ENCODE measurements around the gene OR2AK2.

DNA sequence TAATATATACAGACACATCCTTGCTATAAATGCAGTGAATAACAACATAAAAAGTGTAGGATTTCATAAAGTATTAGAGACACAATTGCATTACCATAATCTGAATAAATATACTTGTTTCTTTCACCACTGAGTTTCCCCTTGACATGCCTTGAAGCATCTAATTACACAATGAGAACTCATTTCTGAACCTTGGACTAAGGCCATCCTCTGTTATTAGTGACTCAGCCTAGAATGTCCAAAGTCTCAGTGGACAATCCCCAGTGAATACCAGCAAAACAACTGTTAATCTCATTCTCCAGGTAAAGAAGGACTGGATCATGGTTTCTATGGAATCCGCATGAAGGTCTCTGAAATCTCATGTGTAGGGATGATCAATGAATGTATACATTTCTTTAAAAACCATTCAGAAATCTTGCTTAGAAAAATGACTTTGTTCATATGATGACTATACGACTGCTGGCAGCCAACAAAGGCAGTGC lies 48.2 kb downstream of the OR2AK2 start, which contains the start of gene OR2L5:
- TF ChIP-seq, protein P1, sequence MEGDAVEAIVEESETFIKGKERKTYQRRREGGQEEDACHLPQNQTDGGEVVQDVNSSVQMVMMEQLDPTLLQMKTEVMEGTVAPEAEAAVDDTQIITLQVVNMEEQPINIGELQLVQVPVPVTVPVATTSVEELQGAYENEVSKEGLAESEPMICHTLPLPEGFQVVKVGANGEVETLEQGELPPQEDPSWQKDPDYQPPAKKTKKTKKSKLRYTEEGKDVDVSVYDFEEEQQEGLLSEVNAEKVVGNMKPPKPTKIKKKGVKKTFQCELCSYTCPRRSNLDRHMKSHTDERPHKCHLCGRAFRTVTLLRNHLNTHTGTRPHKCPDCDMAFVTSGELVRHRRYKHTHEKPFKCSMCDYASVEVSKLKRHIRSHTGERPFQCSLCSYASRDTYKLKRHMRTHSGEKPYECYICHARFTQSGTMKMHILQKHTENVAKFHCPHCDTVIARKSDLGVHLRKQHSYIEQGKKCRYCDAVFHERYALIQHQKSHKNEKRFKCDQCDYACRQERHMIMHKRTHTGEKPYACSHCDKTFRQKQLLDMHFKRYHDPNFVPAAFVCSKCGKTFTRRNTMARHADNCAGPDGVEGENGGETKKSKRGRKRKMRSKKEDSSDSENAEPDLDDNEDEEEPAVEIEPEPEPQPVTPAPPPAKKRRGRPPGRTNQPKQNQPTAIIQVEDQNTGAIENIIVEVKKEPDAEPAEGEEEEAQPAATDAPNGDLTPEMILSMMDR (IDR thresholded peaks at IDR 0.05 in 8 of 11, conservative IDR thresholded peaks at IDR 0.05 in 3 of 11) = no peak
- TF ChIP-seq POLR2A (IDR thresholded peaks at IDR 0.05) (no peak), POLR2AphosphoS5 (IDR thresholded peaks at IDR 0.05) (no peak)

Measured in spleen (tissue), 7 donors.